HCT116 (cell line): ENCODE data around the gene CNST. TPM values are rescaled to one million over a fixed set of nuclear protein-coding genes. Genes with fewer than 3 reads are reported as not detected.
"Not testable (repeated sequence)": the region's sequence is repeated elsewhere in the genome, so short reads cannot be mapped to it uniquely, and the experiment has no call there.

Experiments
- ATAC-seq: fragments of 200-7000 bp; cut with Tn5 transposase; 2 replicates; pipeline ENCODE4 v1.9.1; 2020; ENCODE audit warnings: mild to moderate bottlenecking, moderate library complexity
- BruUV-seq: library from RNA; stranded (reverse); fragments of 400-500 nt; replicated peaks from 2 replicates; lab custom pipeline; 2021; lab: Mats Ljungman, UMichigan
- CTCF ChIA-PET: fragments of 300-600 bp; sonication (Branson Sonifier 250); formaldehyde crosslinking; loops from one replicate; lab custom pipeline; 2021; ENCODE audit warnings: antibody characterized with exemption; lab: Charles Lee
- POLR2A ChIA-PET: fragments of 300-600, 350-600 bp; sonication (Branson Sonifier 250); formaldehyde crosslinking; loops from one replicate; lab custom pipeline; 2021; ENCODE audit warnings: antibody characterized with exemption; lab: Charles Lee
- RAD21 ChIA-PET, 2 experiments: fragments of 300-600 bp; sonication (Branson Sonifier 250); formaldehyde crosslinking; loops; one replicate each; lab custom pipeline; 2023; ENCODE audit warnings: low total read pairs in 2 of 2; ENCODE audit not compliant: uncharacterized antibody in 2 of 2, unreplicated experiment in 2 of 2, low non-redundant PET in 1 of 2; lab: Charles Lee
- DNase-seq: peaks from one replicate; pipeline ENCODE4 v3.0.0-alpha.2; 2010; ENCODE audit warnings: low read depth, low spot score
- H2AFZ ChIP-seq: fragments of 200-600 bp; shearing (Covaris generic), sonication (generic); 2 replicates; pipeline ENCODE4 v1.6.1; 2017; ENCODE audit warnings: low read depth, mixed run types, mixed read lengths, antibody characterized with exemption, low read length; ENCODE audit not compliant: poor library complexity, severe bottlenecking
- H3K27ac ChIP-seq: 2 replicates; pipeline ENCODE4 v1.5.1; 2012; ENCODE audit warnings: low read depth, low read length
- H3K27me3 ChIP-seq: fragments of 200-600 bp; sonication (generic); 2 replicates; pipeline ENCODE4 v1.6.1; 2016; ENCODE audit warnings: mixed run types, low read length, mixed read lengths; ENCODE audit not compliant: insufficient read depth
- H3K36me3 ChIP-seq, 2 experiments: fragments of 200-500 bp in 1 of 2; fragments of 200-600 bp in 1 of 2; sonication (Bioruptor generic) in 1 of 2; sonication (generic) in 1 of 2; 2 replicates each; pipeline versions ENCODE4 v1.5.1 to v1.6.1; 2014 to 2016; ENCODE audit warnings: low read length in 2 of 2, inconsistent platforms in 1 of 2, mixed read lengths in 1 of 2, mixed run types in 1 of 2; ENCODE audit not compliant: insufficient read depth in 2 of 2, control insufficient read depth in 1 of 2
- H3K4me1 ChIP-seq, 2 experiments: fragments of 200-600 bp in 1 of 2; sonication (generic) in 1 of 2; 2 replicates each; pipeline versions ENCODE4 v1.5.1 to v1.6.1; 2012 to 2017; ENCODE audit warnings: low read length in 2 of 2, inconsistent platforms in 1 of 2, mild to moderate bottlenecking in 1 of 2, mixed read lengths in 1 of 2, mixed run types in 1 of 2, moderate library complexity in 1 of 2; ENCODE audit not compliant: insufficient read depth in 2 of 2, control insufficient read depth in 1 of 2
- H3K4me2 ChIP-seq: fragments of 200-600 bp; sonication (generic); 2 replicates; pipeline ENCODE4 v1.6.1; 2017; ENCODE audit warnings: mixed run types, low read length, mixed read lengths
- H3K4me3 ChIP-seq, 2 experiments: fragments of 200-600 bp in 1 of 2; sonication (generic) in 1 of 2; replicated peaks in 1 of 2; 2 replicates each; pipeline ENCODE4 v1.5.1; 2011 to 2016; ENCODE audit warnings: low read length in 2 of 2, control low read depth in 1 of 2, low read depth in 1 of 2, mild to moderate bottlenecking in 1 of 2, mixed read lengths in 1 of 2, mixed run types in 1 of 2
- H3K79me2 ChIP-seq: fragments of 200-600 bp; sonication (generic); 2 replicates; pipeline ENCODE4 v1.6.1; 2017; ENCODE audit warnings: mild to moderate bottlenecking, mixed run types, low read length, moderate library complexity, mixed read lengths; ENCODE audit not compliant: insufficient read depth
- H3K9ac ChIP-seq: fragments of 200-600 bp; sonication (generic); 2 replicates; pipeline ENCODE4 v1.6.1; 2016; ENCODE audit warnings: low read length, mixed read lengths
- H3K9me2 ChIP-seq: fragments of 200-600 bp; sonication (generic), shearing (Covaris generic); 2 replicates; pipeline ENCODE4 v1.6.1; 2017; ENCODE audit warnings: mixed run types, mild to moderate bottlenecking, moderate library complexity; ENCODE audit not compliant: insufficient read depth
- H3K9me3 ChIP-seq, 2 experiments: fragments of 200-500 bp in 1 of 2; fragments of 200-600 bp in 1 of 2; sonication (Bioruptor generic) in 1 of 2; sonication (generic) in 1 of 2; 2 replicates each; pipeline ENCODE4 v1.6.1; 2014 to 2017; ENCODE audit warnings: low read length in 2 of 2, mixed read lengths in 2 of 2, inconsistent platforms in 1 of 2, low read depth in 1 of 2, mild to moderate bottlenecking in 1 of 2, mixed run types in 1 of 2, moderate library complexity in 1 of 2; ENCODE audit not compliant: control insufficient read depth in 1 of 2, insufficient read depth in 1 of 2
- H4K20me1 ChIP-seq: fragments of 200-600 bp; sonication (generic), shearing (Covaris generic); 2 replicates; pipeline ENCODE4 v1.6.1; 2017; ENCODE audit warnings: mixed run types, mild to moderate bottlenecking, moderate library complexity; ENCODE audit not compliant: insufficient read depth
- FOSL1 ChIP-seq: IDR thresholded peaks from 2 replicates; pipeline ENCODE4 v1.6.1; 2012; ENCODE audit warnings: low read depth
- RAD21 ChIP-seq: IDR thresholded peaks from 2 replicates; pipeline ENCODE4 v1.6.1; 2012; ENCODE audit warnings: low read depth, mild to moderate bottlenecking
- SRF ChIP-seq: IDR thresholded peaks from 2 replicates; pipeline ENCODE4 v1.6.1; 2012; ENCODE audit warnings: low read depth
- ZFX ChIP-seq: fragments of 450-650 bp; IDR thresholded peaks from 2 replicates; pipeline ENCODE4 v1.6.1; 2017
- intact Hi-C: fragments of 100-400 bp; cut with micrococcal nuclease; formaldehyde crosslinking; loops from 2 replicates; pipeline ENCODE4 v1.10.0; 2022
- total RNA-seq: library from RNA; stranded (reverse); gene quantifications from one replicate; pipeline ENCODE4 v1.2.1, GENCODE V29; 2021; ENCODE audit not compliant: unreplicated experiment
- TF ChIP-seq, protein P1 (sequence below): IDR thresholded peaks from 2 replicates; pipeline ENCODE4 v1.6.1; 2012; ENCODE audit warnings: low read depth

Gene CNST
- total RNA-seq, 1 experiment from 2014 or later: 13.5 TPM

DNA sequence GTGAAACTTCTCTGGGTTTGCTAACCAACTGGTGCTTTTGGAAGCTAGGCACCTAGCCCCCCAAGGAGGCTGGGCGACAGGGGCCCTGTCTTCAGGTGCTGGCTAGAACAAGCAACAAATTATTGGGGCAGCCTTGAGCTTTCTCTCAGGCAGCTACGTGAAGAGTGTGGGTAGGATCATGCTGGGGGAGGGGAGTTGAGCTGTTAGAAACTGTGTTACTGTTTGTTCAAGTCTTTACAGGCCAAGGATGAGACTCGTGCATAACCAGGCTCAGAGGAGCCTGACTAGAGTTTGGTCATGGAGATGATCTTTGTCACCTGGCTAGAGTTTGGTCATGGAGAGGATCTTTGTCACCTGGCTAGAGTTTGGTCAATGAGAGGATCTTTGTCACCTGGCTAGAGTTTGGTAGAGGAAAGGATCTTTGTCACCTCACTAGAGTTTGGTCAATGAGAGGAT lies 145.3 kb downstream of the CNST start:
- ATAC-seq (no peak), DNase-seq (no peak)
- H3K9me3 ChIP-seq: no peaks in the 10 kb centered on the region
- no TSS peak for BruUV-seq
- no peaks in the 10 kb centered on the region for H3K9me2 ChIP-seq
- no peaks in the 10 kb centered on the region for H3K4me1 ChIP-seq
- H3K4me2 ChIP-seq: no peak overlapping the region
- POLR2A ChIA-PET: no interaction called here
- no peak overlapping the region for H3K4me3 ChIP-seq
- no peaks in the 10 kb centered on the region for H4K20me1 ChIP-seq
- intact Hi-C loops: no loop called here
- H3K36me3 ChIP-seq: no peaks in the 10 kb centered on the region
- TF ChIP-seq RAD21 (no peak), SRF (no peak), ZFX (no peak), FOSL1 (no peak)
- TF ChIP-seq, protein P1, sequence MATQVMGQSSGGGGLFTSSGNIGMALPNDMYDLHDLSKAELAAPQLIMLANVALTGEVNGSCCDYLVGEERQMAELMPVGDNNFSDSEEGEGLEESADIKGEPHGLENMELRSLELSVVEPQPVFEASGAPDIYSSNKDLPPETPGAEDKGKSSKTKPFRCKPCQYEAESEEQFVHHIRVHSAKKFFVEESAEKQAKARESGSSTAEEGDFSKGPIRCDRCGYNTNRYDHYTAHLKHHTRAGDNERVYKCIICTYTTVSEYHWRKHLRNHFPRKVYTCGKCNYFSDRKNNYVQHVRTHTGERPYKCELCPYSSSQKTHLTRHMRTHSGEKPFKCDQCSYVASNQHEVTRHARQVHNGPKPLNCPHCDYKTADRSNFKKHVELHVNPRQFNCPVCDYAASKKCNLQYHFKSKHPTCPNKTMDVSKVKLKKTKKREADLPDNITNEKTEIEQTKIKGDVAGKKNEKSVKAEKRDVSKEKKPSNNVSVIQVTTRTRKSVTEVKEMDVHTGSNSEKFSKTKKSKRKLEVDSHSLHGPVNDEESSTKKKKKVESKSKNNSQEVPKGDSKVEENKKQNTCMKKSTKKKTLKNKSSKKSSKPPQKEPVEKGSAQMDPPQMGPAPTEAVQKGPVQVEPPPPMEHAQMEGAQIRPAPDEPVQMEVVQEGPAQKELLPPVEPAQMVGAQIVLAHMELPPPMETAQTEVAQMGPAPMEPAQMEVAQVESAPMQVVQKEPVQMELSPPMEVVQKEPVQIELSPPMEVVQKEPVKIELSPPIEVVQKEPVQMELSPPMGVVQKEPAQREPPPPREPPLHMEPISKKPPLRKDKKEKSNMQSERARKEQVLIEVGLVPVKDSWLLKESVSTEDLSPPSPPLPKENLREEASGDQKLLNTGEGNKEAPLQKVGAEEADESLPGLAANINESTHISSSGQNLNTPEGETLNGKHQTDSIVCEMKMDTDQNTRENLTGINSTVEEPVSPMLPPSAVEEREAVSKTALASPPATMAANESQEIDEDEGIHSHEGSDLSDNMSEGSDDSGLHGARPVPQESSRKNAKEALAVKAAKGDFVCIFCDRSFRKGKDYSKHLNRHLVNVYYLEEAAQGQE: no peak
- RAD21 ChIA-PET: no interaction called here
- H3K27ac ChIP-seq: no peak overlapping the region
- no peak overlapping the region for H2AFZ ChIP-seq
- CTCF ChIA-PET: no interaction called here
- no peaks in the 10 kb centered on the region for H3K79me2 ChIP-seq
- no peak overlapping the region for H3K9ac ChIP-seq
- H3K27me3 ChIP-seq: no peaks in the 10 kb centered on the region

DNA sequence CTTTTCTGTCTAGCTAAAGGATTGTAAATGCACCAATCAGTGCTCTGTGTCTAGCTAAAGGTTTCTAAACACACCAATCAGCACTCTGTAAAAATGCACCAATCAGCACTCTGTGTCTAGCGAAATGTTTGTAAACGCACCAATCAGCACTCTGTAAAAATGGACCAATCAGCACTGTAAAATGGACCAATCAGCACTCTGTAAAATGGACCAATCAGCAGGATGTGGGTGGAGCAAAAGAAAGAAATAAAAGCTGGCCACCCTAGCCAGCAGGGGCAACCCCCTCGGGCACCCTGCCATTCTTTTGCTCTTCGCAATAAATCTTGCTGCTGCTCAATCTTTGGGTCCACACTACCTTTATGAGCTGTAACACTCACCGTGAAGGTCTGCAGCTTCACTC lies 146.2 kb downstream of the CNST start:
- intact Hi-C loops, H3K4me3 ChIP-seq, H3K27me3 ChIP-seq, CTCF ChIA-PET, H2AFZ ChIP-seq, H3K4me2 ChIP-seq, H3K4me1 ChIP-seq, DNase-seq, H3K36me3 ChIP-seq, POLR2A ChIA-PET, RAD21 ChIA-PET, ATAC-seq, H3K9ac ChIP-seq, H3K79me2 ChIP-seq, H3K9me3 ChIP-seq, H3K9me2 ChIP-seq, H4K20me1 ChIP-seq, H3K27ac ChIP-seq, BruUV-seq: not testable (repeated sequence)

Other genes starting within 250 kb of the CNST start
- 33.6 TPM for gene SMYD3, start 59.2 kb upstream of the CNST start, total RNA-seq
- gene TFB2M, start 195 bp upstream of the CNST start, total RNA-seq: 24.4 TPM
- gene SCCPDH, start 158.0 kb downstream of the CNST start, total RNA-seq: 0.30 TPM